GM18502 (cell line): ENCODE results near the gene CCNQ.
A peak's percentile ranks its signal among the peaks of the same experiment; 100 is the strongest.

Source experiments
- ATAC-seq: cut with Tn5 transposase; IDR thresholded peaks from one replicate; pipeline ENCODE4 v1.9.1; 2021; ENCODE audit warnings: mild to moderate bottlenecking; ENCODE audit not compliant: unreplicated experiment, poor library complexity

The CCNQ gene

GRCh38 chrX:153600032-153600373 lies 1.1 kb upstream of the CCNQ start:
- ATAC-seq: no peak

- ATAC-seq: peak; percentile 76
These were observed 473 bp upstream of the CCNQ start for GRCh38 chrX:153599192-153600031.

GRCh38 chrX:153596981-153597750 lies 1.8 kb downstream of the CCNQ start:
- no peak for ATAC-seq

GRCh38 chrX:153595859-153596857 lies 2.8 kb downstream of the CCNQ start:
- no peak for ATAC-seq

- no peak for ATAC-seq
These were observed 3.6 kb downstream of the CCNQ start for GRCh38 chrX:153595387-153595786.

- no peak for ATAC-seq
These were observed 5.0 kb downstream of the CCNQ start for GRCh38 chrX:153593811-153594500.

GRCh38 chrX:153592966-153593688 lies 5.8 kb downstream of the CCNQ start:
- ATAC-seq: no peak

- ATAC-seq: no peak
These were observed 6.7 kb downstream of the CCNQ start for GRCh38 chrX:153592091-153592833.

- no peak for ATAC-seq
These were observed 7.7 kb downstream of the CCNQ start for GRCh38 chrX:153590961-153591956.

GRCh38 chrX:153588782-153589446 lies 10.0 kb downstream of the CCNQ start:
- ATAC-seq: no peak

GRCh38 chrX:153588021-153588781 lies 10.7 kb downstream of the CCNQ start:
- no peak for ATAC-seq

GRCh38 chrX:153587342-153587741 lies 11.6 kb downstream of the CCNQ start:
- no peak for ATAC-seq

GRCh38 chrX:153585827-153586226 lies 13.1 kb downstream of the CCNQ start:
- no peak for ATAC-seq

- no peak for ATAC-seq
These were observed 15.5 kb downstream of the CCNQ start for GRCh38 chrX:153583433-153583832.

- ATAC-seq: peak; percentile 100
These were observed 16.0 kb downstream of the CCNQ start for GRCh38 chrX:153582896-153583295.

GRCh38 chrX:153580700-153581386 lies 18.1 kb downstream of the CCNQ start:
- ATAC-seq: no peak
